IPS-20b (cell line): ENCODE measurements around the gene CDA.

Source experiments
- H3K27ac ChIP-seq: one replicate; pipeline ENCODE4 v1.5.1; 2013; ENCODE audit warnings: low read length
- H3K27me3 ChIP-seq: 2 replicates; pipeline ENCODE4 v1.6.1; 2013; ENCODE audit warnings: mild to moderate bottlenecking, low read length, inconsistent platforms; ENCODE audit not compliant: insufficient read depth
- H3K36me3 ChIP-seq: 2 replicates; pipeline ENCODE4 v1.6.1; 2013; ENCODE audit warnings: low read depth, mild to moderate bottlenecking, inconsistent platforms, low read length, moderate library complexity; ENCODE audit not compliant: insufficient read depth
- H3K4me1 ChIP-seq: 2 replicates; pipeline ENCODE4 v1.6.1; 2013; ENCODE audit warnings: mild to moderate bottlenecking, control low read depth, inconsistent platforms, low read length, moderate library complexity; ENCODE audit not compliant: insufficient read depth
- H3K4me3 ChIP-seq: 2 replicates; pipeline ENCODE4 v1.5.1; 2013; ENCODE audit warnings: mild to moderate bottlenecking, low read length, inconsistent platforms
- H3K9ac ChIP-seq: 2 replicates; pipeline ENCODE4 v1.6.1; 2013; ENCODE audit warnings: low read depth, mild to moderate bottlenecking, inconsistent platforms, low read length, moderate library complexity
- H3K9me3 ChIP-seq: 2 replicates; pipeline ENCODE4 v1.6.1; 2013; ENCODE audit warnings: mild to moderate bottlenecking, low read depth, low read length, inconsistent platforms; ENCODE audit not compliant: insufficient read depth

Gene CDA

GRCh38 chr1:20589331-20590278, 708 bp downstream of the CDA start:
- Histone ChIP-seq H3K9ac (no peak overlapping the region; the same call in 1 of the 2 replicates), H3K4me1 (peaks cover 14% of the 10 kb centered on the region), H3K9me3 (no peaks in the 10 kb centered on the region), H3K27ac (no peak overlapping the region), H3K27me3 (0 out of 2 replicates have a peak, but pooled peaks cover 9% of the 10 kb centered on the region), H3K4me3 (peak overlapping the region; percentile 32), H3K36me3 (no peaks in the 10 kb centered on the region)

- H3K36me3 ChIP-seq = no peaks in the 10 kb centered on the region
- H3K9me3 ChIP-seq = no peaks in the 10 kb centered on the region
- no peak overlapping the region for H3K27ac ChIP-seq
- peak overlapping the region; percentile 32; the same call in 1 of the 2 replicates for H3K4me3 ChIP-seq
- H3K4me1 ChIP-seq = peaks cover 14% of the 10 kb centered on the region
- H3K9ac ChIP-seq = no peak overlapping the region; the same call in 1 of the 2 replicates
- 0 out of 2 replicates have a peak, but pooled peaks cover 9% of the 10 kb centered on the region for H3K27me3 ChIP-seq
Measured at GRCh38 chr1:20590306-20590777, 1.4 kb downstream of the CDA start.

GRCh38 chr1:20593756-20594155, 4.9 kb downstream of the CDA start:
- H3K9ac ChIP-seq = no peak overlapping the region
- no peak overlapping the region for H3K27ac ChIP-seq
- H3K4me3 ChIP-seq = no peak overlapping the region
- H3K4me1 ChIP-seq = peaks cover 14% of the 10 kb centered on the region
- H3K9me3 ChIP-seq = no peaks in the 10 kb centered on the region
- no peaks in the 10 kb centered on the region for H3K36me3 ChIP-seq
- H3K27me3 ChIP-seq = 0 out of 2 replicates have a peak, but pooled peaks cover 9% of the 10 kb centered on the region

- no peaks in the 10 kb centered on the region for H3K9me3 ChIP-seq
- H3K9ac ChIP-seq = no peak overlapping the region
- H3K27me3 ChIP-seq = 0 out of 2 replicates have a peak, but pooled peaks cover 9% of the 10 kb centered on the region
- H3K4me1 ChIP-seq = peaks cover 8% of the 10 kb centered on the region
- H3K4me3 ChIP-seq = no peak overlapping the region
- no peaks in the 10 kb centered on the region for H3K36me3 ChIP-seq
- no peak overlapping the region for H3K27ac ChIP-seq
Measured at GRCh38 chr1:20594746-20595145, 5.8 kb downstream of the CDA start.

GRCh38 chr1:20596106-20596505, 7.2 kb downstream of the CDA start:
- Histone ChIP-seq H3K4me1 (no peaks in the 10 kb centered on the region), H3K4me3 (no peak overlapping the region), H3K9me3 (no peaks in the 10 kb centered on the region)

GRCh38 chr1:20597650-20598049, 8.8 kb downstream of the CDA start:
- Histone ChIP-seq H3K27me3 (no peaks in the 10 kb centered on the region), H3K36me3 (no peaks in the 10 kb centered on the region), H3K9ac (no peak overlapping the region), H3K27ac (no peak overlapping the region), H3K4me1 (no peaks in the 10 kb centered on the region), H3K9me3 (no peaks in the 10 kb centered on the region), H3K4me3 (no peak overlapping the region)

More at GRCh38 chr1:20596106-20596505, 7.2 kb downstream of the CDA start:
- Histone ChIP-seq H3K27me3 (no peaks in the 10 kb centered on the region), H3K36me3 (no peaks in the 10 kb centered on the region), H3K27ac (no peak overlapping the region), H3K9ac (no peak overlapping the region)

- no peaks in the 10 kb centered on the region for H3K27me3 ChIP-seq
- H3K36me3 ChIP-seq = no peaks in the 10 kb centered on the region
- H3K9ac ChIP-seq = no peak overlapping the region
- H3K4me1 ChIP-seq = no peaks in the 10 kb centered on the region
- no peak overlapping the region for H3K4me3 ChIP-seq
- peaks cover 4% of the 10 kb centered on the region; the same call in 1 of the 2 replicates for H3K9me3 ChIP-seq
- no peak overlapping the region for H3K27ac ChIP-seq
Measured at GRCh38 chr1:20600156-20600555, 11.3 kb downstream of the CDA start.

GRCh38 chr1:20601129-20601825, 12.4 kb downstream of the CDA start:
- Histone ChIP-seq H3K4me1 (no peaks in the 10 kb centered on the region), H3K9me3 (peaks cover 4% of the 10 kb centered on the region; the same call in 1 of the 2 replicates), H3K27ac (no peak overlapping the region), H3K9ac (no peak overlapping the region), H3K27me3 (no peaks in the 10 kb centered on the region), H3K36me3 (no peaks in the 10 kb centered on the region), H3K4me3 (no peak overlapping the region)

- Histone ChIP-seq H3K4me1 (no peaks in the 10 kb centered on the region), H3K36me3 (no peaks in the 10 kb centered on the region), H3K27ac (no peak overlapping the region), H3K4me3 (no peak overlapping the region), H3K9me3 (peaks cover 4% of the 10 kb centered on the region; the same call in 1 of the 2 replicates), H3K9ac (no peak overlapping the region), H3K27me3 (no peaks in the 10 kb centered on the region)
Measured at GRCh38 chr1:20602851-20603450, 14.1 kb downstream of the CDA start.

GRCh38 chr1:20603504-20604464, 14.9 kb downstream of the CDA start:
- Histone ChIP-seq H3K27me3 (no peaks in the 10 kb centered on the region), H3K36me3 (no peaks in the 10 kb centered on the region), H3K9ac (no peak overlapping the region), H3K9me3 (peaks cover 4% of the 10 kb centered on the region; the same call in 1 of the 2 replicates), H3K4me1 (no peaks in the 10 kb centered on the region), H3K4me3 (no peak overlapping the region), H3K27ac (no peak overlapping the region)
